RWPE2 (cell line): ENCODE data around the gene CIAO2B.
A peak's percentile ranks its signal among the peaks of the same experiment; 100 is the strongest.
"Not testable (repeated sequence)": the region's sequence is repeated elsewhere in the genome, so short reads cannot be mapped to it uniquely, and the experiment has no call there.

Source experiments
- ATAC-seq: fragments of 200-7000 bp; cut with Tn5 transposase; 3 replicates; pipeline ENCODE4 v1.9.1; 2021; ENCODE audit warnings: low read depth
- DNase-seq: peaks from one replicate; pipeline ENCODE4 v3.0.0-alpha.2; 2020; ENCODE audit warnings: low spot score
- H3K27ac ChIP-seq: fragments of 450-650 bp; 2 replicates; pipeline ENCODE4 v1.5.1; 2017; ENCODE audit warnings: mild to moderate bottlenecking; ENCODE audit not compliant: poor library complexity, severe bottlenecking
- H3K27me3 ChIP-seq: fragments of 250-450 bp; sonication (Bioruptor Pico); 2 replicates; pipeline ENCODE4 v1.5.1; 2021; ENCODE audit warnings: mild to moderate bottlenecking, moderate library complexity; ENCODE audit not compliant: insufficient read depth, poor library complexity, severe bottlenecking
- H3K36me3 ChIP-seq: fragments of 250-450 bp; sonication (Bioruptor Pico); 2 replicates; pipeline ENCODE4 v1.5.1; 2020; ENCODE audit warnings: low read depth, mild to moderate bottlenecking, moderate library complexity
- H3K4me1 ChIP-seq: fragments of 250-450 bp; sonication (Bioruptor Pico); 2 replicates; pipeline ENCODE4 v1.5.1; 2021; ENCODE audit warnings: mild to moderate bottlenecking, moderate library complexity; ENCODE audit not compliant: insufficient read depth, poor library complexity, severe bottlenecking
- H3K4me3 ChIP-seq: fragments of 250-450 bp; sonication (Bioruptor Pico); 2 replicates; pipeline ENCODE4 v1.5.1; 2021; ENCODE audit warnings: mild to moderate bottlenecking, moderate library complexity; ENCODE audit not compliant: severe bottlenecking
- H3K9me3 ChIP-seq: fragments of 250-450 bp; sonication (Bioruptor Pico); 2 replicates; pipeline ENCODE4 v1.5.1; 2021; ENCODE audit warnings: mild to moderate bottlenecking, moderate library complexity; ENCODE audit not compliant: severe bottlenecking
- TF ChIP-seq, protein P1 (sequence below): fragments of 450-650 bp; IDR thresholded peaks from one replicate; pipeline ENCODE4 v1.5.1; 2017; ENCODE audit warnings: mild to moderate bottlenecking, moderate library complexity; ENCODE audit not compliant: poor library complexity, severe bottlenecking

Gene CIAO2B

DNA sequence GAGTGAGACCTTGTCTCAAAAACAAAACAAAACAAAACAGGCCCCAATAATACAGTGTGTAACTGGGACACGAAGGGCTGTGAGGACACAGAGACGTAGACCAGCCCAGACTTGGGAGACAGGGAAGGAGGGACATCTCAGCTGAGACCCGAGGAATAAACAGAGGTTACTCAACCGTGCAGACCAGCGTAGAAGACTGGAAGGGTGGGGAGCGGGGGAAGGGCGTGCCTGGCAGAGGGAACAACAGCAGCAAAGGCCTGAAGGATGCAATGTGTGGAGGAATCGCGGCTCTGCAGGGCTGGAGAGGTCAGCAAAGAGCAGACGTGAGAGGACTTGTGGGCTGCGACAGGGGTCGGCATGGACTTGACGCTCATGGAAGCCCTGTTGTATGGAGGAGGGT, 42.5 kb upstream of the CIAO2B start:
- Histone ChIP-seq H3K27ac (no peak overlapping the region), H3K4me3 (no peak overlapping the region), H3K4me1 (peaks cover 4% of the 10 kb centered on the region), H3K36me3 (no peaks in the 10 kb centered on the region), H3K9me3 (no peaks in the 10 kb centered on the region), H3K27me3 (no peaks in the 10 kb centered on the region)
- DNase-seq (no peak), ATAC-seq (no peak)
- TF ChIP-seq, protein P1, sequence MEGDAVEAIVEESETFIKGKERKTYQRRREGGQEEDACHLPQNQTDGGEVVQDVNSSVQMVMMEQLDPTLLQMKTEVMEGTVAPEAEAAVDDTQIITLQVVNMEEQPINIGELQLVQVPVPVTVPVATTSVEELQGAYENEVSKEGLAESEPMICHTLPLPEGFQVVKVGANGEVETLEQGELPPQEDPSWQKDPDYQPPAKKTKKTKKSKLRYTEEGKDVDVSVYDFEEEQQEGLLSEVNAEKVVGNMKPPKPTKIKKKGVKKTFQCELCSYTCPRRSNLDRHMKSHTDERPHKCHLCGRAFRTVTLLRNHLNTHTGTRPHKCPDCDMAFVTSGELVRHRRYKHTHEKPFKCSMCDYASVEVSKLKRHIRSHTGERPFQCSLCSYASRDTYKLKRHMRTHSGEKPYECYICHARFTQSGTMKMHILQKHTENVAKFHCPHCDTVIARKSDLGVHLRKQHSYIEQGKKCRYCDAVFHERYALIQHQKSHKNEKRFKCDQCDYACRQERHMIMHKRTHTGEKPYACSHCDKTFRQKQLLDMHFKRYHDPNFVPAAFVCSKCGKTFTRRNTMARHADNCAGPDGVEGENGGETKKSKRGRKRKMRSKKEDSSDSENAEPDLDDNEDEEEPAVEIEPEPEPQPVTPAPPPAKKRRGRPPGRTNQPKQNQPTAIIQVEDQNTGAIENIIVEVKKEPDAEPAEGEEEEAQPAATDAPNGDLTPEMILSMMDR: no peak

DNA sequence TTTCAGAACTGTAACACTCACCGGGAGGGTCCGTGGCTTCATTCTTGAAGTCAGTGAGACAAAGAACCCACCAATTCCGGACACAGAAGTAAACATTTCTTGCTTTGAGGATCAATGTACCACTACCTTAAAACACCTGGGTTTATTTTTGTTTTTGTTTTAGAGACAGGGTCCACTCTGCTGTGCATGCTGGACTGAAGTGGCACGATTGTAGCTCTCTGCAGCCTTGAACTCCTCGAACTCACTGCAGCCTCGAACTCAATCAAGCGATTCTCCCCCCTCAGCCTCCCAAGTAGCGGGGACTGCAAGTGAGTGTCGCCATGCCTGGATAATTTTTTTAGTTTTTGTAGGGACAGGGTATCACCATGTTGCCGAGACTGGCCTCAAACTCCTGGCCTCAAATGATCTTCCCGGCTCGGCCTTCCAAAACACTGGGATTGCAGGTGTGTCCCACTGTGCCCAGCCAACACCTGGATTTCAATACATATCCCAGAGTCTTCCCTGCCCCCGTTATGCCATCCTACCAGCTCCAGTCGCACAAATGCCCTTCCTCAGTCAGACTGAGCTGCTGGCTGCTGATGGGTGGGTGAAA, 41.2 kb upstream of the CIAO2B start:
- no peak for ATAC-seq
- H3K27me3 ChIP-seq: no peaks in the 10 kb centered on the region
- H3K27ac ChIP-seq: no peak overlapping the region
- no peaks in the 10 kb centered on the region for H3K9me3 ChIP-seq
- peaks cover 16% of the 10 kb centered on the region for H3K4me1 ChIP-seq
- no peak for DNase-seq
- H3K36me3 ChIP-seq: no peaks in the 10 kb centered on the region
- no peak overlapping the region for H3K4me3 ChIP-seq
- TF ChIP-seq, protein P1: no peak

DNA sequence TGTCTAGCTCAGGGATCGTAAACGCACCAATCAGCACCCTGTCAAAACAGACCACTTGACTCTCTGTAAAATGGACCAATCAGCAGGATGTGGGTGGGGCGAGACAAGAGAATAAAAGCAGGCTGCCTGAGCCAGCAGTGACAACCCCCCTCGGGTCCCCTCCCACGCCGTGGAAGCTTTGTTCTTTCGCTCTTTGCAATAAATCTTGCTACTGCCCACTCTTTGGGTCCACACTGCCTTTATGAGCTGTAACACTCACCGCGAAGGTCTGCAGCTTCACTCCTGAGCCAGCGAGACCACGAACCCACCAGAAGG, 40.7 kb upstream of the CIAO2B start:
- peaks cover 16% of the 10 kb centered on the region for H3K4me1 ChIP-seq

DNA sequence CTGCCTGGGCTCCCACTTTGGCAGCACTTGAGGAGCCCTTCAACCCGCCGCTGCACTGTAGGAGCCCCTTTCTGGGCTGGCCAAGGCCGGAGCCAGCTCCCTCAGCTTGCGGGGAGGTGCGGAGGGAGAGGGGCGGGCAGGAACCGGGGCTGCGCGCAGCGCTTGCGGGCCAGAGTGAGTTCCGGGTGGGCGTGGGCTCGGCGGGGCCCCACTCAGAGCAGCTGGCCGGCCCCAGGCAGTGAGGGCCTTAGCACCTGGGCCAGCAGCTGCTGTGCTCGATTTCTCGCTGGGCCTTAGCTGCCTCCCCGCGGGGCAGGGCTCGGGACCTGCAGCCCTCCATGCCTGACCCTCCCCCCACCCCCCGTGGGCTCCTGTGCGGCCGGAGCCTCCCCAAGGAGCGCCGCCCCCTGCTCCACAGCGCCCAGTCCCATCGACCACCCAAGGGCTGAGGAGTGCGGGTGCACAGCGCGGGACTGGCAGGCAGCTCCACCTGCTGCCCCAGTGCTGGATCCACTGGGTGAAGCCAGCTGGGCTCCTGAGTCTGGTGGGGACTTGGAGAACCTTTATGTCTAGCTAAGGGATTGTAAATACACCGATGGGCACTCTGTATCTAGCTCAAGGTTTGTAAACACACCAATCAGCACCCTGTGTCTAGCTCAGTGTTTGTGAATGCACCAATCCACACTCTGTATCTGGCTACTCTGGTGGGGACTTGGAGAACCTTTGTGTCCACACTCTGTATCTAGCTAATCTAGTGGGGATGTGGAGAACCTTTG, 40.1 kb upstream of the CIAO2B start:
- H3K4me1 ChIP-seq: peaks cover 16% of the 10 kb centered on the region
- not testable (repeated sequence) for DNase-seq, H3K4me3 ChIP-seq, H3K27ac ChIP-seq, H3K9me3 ChIP-seq, ATAC-seq, H3K36me3 ChIP-seq, H3K27me3 ChIP-seq

More for the DNA sequence above, 40.7 kb upstream of the CIAO2B start:
- H3K9me3 ChIP-seq, H3K36me3 ChIP-seq, DNase-seq, H3K4me3 ChIP-seq, H3K27ac ChIP-seq, ATAC-seq, H3K27me3 ChIP-seq: not testable (repeated sequence)

DNA sequence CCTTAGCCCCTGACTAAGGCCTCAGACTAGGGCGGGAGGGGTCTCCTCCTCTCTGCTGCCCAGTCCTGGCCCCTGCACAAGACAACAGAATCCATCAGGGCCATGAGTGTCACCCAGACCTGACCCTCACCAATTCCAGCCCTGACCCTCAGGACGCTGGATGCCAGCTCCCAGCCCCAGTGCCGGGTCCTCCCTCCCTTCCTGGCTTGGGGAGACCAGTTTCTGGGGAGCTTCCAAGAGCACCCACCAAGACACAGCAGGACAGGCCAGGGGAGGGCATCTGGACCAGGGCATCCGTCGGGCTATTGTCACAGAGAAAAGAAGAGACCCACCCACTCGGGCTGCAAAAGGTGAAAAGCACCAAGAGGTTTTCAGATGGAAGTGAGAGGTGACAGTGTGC, 39.5 kb upstream of the CIAO2B start:
- DNase-seq (no peak), ATAC-seq (no peak)
- H3K4me3 ChIP-seq: no peak overlapping the region
- no peaks in the 10 kb centered on the region for H3K27me3 ChIP-seq
- H3K9me3 ChIP-seq: no peaks in the 10 kb centered on the region
- no peaks in the 10 kb centered on the region for H3K36me3 ChIP-seq
- TF ChIP-seq, protein P1: no peak
- peaks cover 16% of the 10 kb centered on the region for H3K4me1 ChIP-seq
- H3K27ac ChIP-seq: no peak overlapping the region

DNA sequence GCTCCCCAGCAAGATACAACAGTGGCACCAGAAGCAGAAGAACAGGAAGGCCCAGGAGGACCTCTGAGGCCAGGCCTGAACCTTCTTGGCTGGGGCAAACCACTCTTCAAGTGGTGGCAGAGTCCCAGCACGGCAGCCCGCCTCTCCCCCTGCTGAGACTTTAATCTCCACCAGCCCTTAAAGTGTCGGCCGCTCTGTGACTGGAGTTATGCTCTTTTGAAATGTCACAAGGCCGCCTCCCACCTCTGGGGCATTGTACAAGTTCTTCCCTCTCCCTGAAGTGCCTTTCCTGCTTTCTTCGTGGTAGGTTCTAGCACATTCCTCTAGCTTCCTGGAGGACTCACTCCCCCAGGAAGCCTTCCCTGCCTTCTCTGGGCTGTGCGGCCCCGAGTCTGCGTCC, 38.8 kb upstream of the CIAO2B start:
- TF ChIP-seq, protein P1: no peak

More for the DNA sequence above, 38.8 kb upstream of the CIAO2B start:
- no peaks in the 10 kb centered on the region for H3K27me3 ChIP-seq
- H3K4me3 ChIP-seq: no peak overlapping the region
- H3K27ac ChIP-seq: peak overlapping the region; percentile 69
- H3K36me3 ChIP-seq: no peaks in the 10 kb centered on the region
- no peak for DNase-seq
- no peaks in the 10 kb centered on the region for H3K9me3 ChIP-seq
- ATAC-seq: no peak
- peaks cover 16% of the 10 kb centered on the region for H3K4me1 ChIP-seq
